HEK293 (cell line): Measurements from ENCODE around the gene NPEPL1.

Experiments
- CTCF ChIA-PET: fragments of 350-600 bp; formaldehyde crosslinking; extraction: SDS; loops from one replicate; lab custom pipeline; 2021; ENCODE audit warnings: antibody characterized with exemption; lab: Yijun Ruan, JAX
- POLR2A ChIA-PET: fragments of 300-600 bp; formaldehyde crosslinking; extraction: SDS; loops from one replicate; lab custom pipeline; 2020; ENCODE audit warnings: antibody characterized with exemption, inconsistent platforms; lab: Yijun Ruan, JAX
- H3K27ac ChIP-seq: fragments of 200-500 bp; sonication (Bioruptor generic); 2 replicates; pipeline ENCODE4 v1.5.1; 2014; ENCODE audit warnings: low read depth, low read length, control low read depth, inconsistent platforms; ENCODE audit errors: extremely low read depth
- H3K36me3 ChIP-seq, 2 experiments: fragments of 200-500 bp in 1 of 2; sonication (Bioruptor generic) in 1 of 2; 1 replicate in 1 of 2; 2 replicates in 1 of 2; pipeline ENCODE4 v1.5.1; 2014 to 2017; ENCODE audit warnings: inconsistent platforms in 2 of 2, low read length in 2 of 2; ENCODE audit not compliant: control insufficient read depth in 2 of 2, insufficient read depth in 1 of 2
- H3K4me1 ChIP-seq: fragments of 200-500 bp; sonication (Bioruptor generic); 2 replicates; pipeline ENCODE4 v1.5.1; 2014; ENCODE audit warnings: mild to moderate bottlenecking, low read length, inconsistent platforms; ENCODE audit not compliant: control insufficient read depth, insufficient read depth
- H3K4me3 ChIP-seq: 2 replicates; pipeline ENCODE4 v1.5.1; 2011; ENCODE audit warnings: low read depth, mild to moderate bottlenecking, control low read depth, low read length, moderate library complexity
- H3K9me3 ChIP-seq: fragments of 200-500 bp; sonication (Bioruptor generic); 2 replicates; pipeline ENCODE4 v1.5.1; 2014; ENCODE audit warnings: low read depth, low read length, inconsistent platforms; ENCODE audit not compliant: control insufficient read depth, insufficient read depth
- OSR2 ChIP-seq: fragments of 450-650 bp; formaldehyde crosslinking; IDR thresholded peaks from 2 replicates; pipeline ENCODE4 v1.5.1; 2016; ENCODE audit warnings: missing biosample characterization, missing genetic modification characterization
- PATZ1 ChIP-seq: fragments of 450-650 bp; formaldehyde crosslinking; IDR thresholded peaks from 2 replicates; pipeline ENCODE4 v1.5.1; 2016; ENCODE audit warnings: missing biosample characterization, missing genetic modification characterization
- PRDM1 ChIP-seq: fragments of 450-650 bp; formaldehyde crosslinking; IDR thresholded peaks from 2 replicates; pipeline ENCODE4; 2016; ENCODE audit warnings: missing biosample characterization, missing genetic modification characterization
- REPIN1 ChIP-seq: fragments of 450-650 bp; formaldehyde crosslinking; IDR thresholded peaks from 2 replicates; pipeline ENCODE4 v1.5.1; 2017; ENCODE audit warnings: missing biosample characterization, missing genetic modification characterization, low read depth
- SETDB1 ChIP-seq: IDR thresholded peaks from one replicate; pipeline ENCODE4 v1.6.1; 2017; ENCODE audit warnings: mild to moderate bottlenecking, low read length, moderate library complexity, mixed read lengths; ENCODE audit not compliant: insufficient read length
- ZFP37 ChIP-seq: fragments of 450-650 bp; formaldehyde crosslinking; IDR thresholded peaks from 2 replicates; pipeline ENCODE4 v1.5.1; 2016; ENCODE audit warnings: missing biosample characterization, missing genetic modification characterization
- ZNF211 ChIP-seq: fragments of 450-650 bp; formaldehyde crosslinking; IDR thresholded peaks from 2 replicates; pipeline ENCODE4 v1.5.1; 2016; ENCODE audit warnings: low read depth, missing biosample characterization, missing genetic modification characterization
- ZNF221 ChIP-seq: fragments of 450-650 bp; formaldehyde crosslinking; IDR thresholded peaks from 2 replicates; pipeline ENCODE4 v1.5.1; 2017; ENCODE audit warnings: missing biosample characterization, missing genetic modification characterization, borderline replicate concordance
- ZNF335 ChIP-seq: fragments of 450-650 bp; formaldehyde crosslinking; conservative IDR thresholded peaks from 2 replicates; pipeline ENCODE4 v1.5.1; 2016; ENCODE audit warnings: missing biosample characterization, missing genetic modification characterization
- ZNF433 ChIP-seq: fragments of 450-650 bp; formaldehyde crosslinking; IDR thresholded peaks from 2 replicates; pipeline ENCODE4 v1.5.1; 2016; ENCODE audit warnings: missing biosample characterization, missing genetic modification characterization, low read depth
- ZNF473 ChIP-seq: fragments of 450-650 bp; formaldehyde crosslinking; IDR thresholded peaks from 2 replicates; pipeline ENCODE4 v1.5.1; 2017; ENCODE audit warnings: missing biosample characterization, missing genetic modification characterization
- ZNF518A ChIP-seq: fragments of 450-650 bp; formaldehyde crosslinking; conservative IDR thresholded peaks from 2 replicates; pipeline ENCODE4 v1.5.1; 2016; ENCODE audit warnings: low read depth, missing biosample characterization, missing genetic modification characterization
- ZNF529 ChIP-seq: fragments of 450-650 bp; formaldehyde crosslinking; IDR thresholded peaks from 2 replicates; pipeline ENCODE4 v1.5.1; 2017; ENCODE audit warnings: missing genetic modification characterization, missing biosample characterization; ENCODE audit not compliant: insufficient replicate concordance
- ZNF645 ChIP-seq: fragments of 450-650 bp; formaldehyde crosslinking; IDR thresholded peaks from 2 replicates; pipeline ENCODE4; 2016; ENCODE audit warnings: missing biosample characterization, missing genetic modification characterization
- ZNF660 ChIP-seq: fragments of 450-650 bp; IDR thresholded peaks from 2 replicates; pipeline ENCODE4 v1.5.1; 2018; ENCODE audit warnings: missing biosample characterization, mild to moderate bottlenecking, missing genetic modification characterization
- ZNF677 ChIP-seq: fragments of 450-650 bp; IDR thresholded peaks from 2 replicates; pipeline ENCODE4 v1.5.0; 2018; ENCODE audit warnings: missing biosample characterization, mild to moderate bottlenecking, missing genetic modification characterization, moderate library complexity
- ZSCAN30 ChIP-seq: fragments of 450-650 bp; IDR thresholded peaks from 2 replicates; pipeline ENCODE4 v1.5.1; 2018; ENCODE audit warnings: missing biosample characterization, mild to moderate bottlenecking, missing genetic modification characterization, moderate library complexity
- TF ChIP-seq, protein P1 (sequence below): fragments of 450-650 bp; formaldehyde crosslinking; IDR thresholded peaks from 2 replicates; pipeline ENCODE4 v1.5.0; 2017; ENCODE audit warnings: missing biosample characterization, missing genetic modification characterization, borderline replicate concordance
- TF ChIP-seq, protein P2 (sequence below): fragments of 450-650 bp; formaldehyde crosslinking; IDR thresholded peaks from 2 replicates; pipeline ENCODE4 v1.5.1; 2016; ENCODE audit warnings: missing biosample characterization, missing genetic modification characterization
- TF ChIP-seq, protein P3 (sequence below): fragments of 450-650 bp; formaldehyde crosslinking; IDR thresholded peaks from 2 replicates; pipeline ENCODE4 v1.5.1; 2017; ENCODE audit warnings: missing biosample characterization, mild to moderate bottlenecking, missing genetic modification characterization, moderate library complexity

Gene NPEPL1

DNA sequence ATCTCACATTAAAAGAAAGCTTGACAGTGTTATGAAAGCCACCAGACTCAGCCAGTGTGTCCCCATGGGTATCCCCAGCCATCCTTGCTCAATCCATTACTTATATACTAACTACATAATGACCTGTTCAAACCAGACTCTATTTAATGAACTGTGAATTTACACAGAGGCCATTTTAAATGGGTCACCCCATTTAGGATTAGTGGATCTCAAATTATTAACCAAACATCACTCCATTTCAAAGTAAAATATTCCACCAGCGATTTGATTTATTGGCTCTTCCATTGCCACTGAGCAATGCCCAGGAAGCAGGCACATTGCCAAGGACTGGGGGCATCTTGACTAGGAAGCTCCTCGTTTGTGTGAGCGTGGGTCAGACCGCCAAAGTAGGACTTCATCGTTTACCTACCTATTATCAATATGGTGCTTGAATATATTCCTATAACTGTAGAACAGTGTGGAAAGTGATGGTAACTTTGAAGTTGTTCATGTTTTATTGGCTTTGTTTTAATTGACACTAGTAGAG, 15.5 kb upstream of the NPEPL1 start (continued):
- TF ChIP-seq, protein P1, sequence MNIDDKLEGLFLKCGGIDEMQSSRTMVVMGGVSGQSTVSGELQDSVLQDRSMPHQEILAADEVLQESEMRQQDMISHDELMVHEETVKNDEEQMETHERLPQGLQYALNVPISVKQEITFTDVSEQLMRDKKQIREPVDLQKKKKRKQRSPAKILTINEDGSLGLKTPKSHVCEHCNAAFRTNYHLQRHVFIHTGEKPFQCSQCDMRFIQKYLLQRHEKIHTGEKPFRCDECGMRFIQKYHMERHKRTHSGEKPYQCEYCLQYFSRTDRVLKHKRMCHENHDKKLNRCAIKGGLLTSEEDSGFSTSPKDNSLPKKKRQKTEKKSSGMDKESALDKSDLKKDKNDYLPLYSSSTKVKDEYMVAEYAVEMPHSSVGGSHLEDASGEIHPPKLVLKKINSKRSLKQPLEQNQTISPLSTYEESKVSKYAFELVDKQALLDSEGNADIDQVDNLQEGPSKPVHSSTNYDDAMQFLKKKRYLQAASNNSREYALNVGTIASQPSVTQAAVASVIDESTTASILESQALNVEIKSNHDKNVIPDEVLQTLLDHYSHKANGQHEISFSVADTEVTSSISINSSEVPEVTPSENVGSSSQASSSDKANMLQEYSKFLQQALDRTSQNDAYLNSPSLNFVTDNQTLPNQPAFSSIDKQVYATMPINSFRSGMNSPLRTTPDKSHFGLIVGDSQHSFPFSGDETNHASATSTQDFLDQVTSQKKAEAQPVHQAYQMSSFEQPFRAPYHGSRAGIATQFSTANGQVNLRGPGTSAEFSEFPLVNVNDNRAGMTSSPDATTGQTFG = no peak
- TF ChIP-seq PATZ1 (tag by site-specific recombination) = no peak
- no peak for TF ChIP-seq ZNF473 (tag by site-specific recombination)
- TF ChIP-seq ZNF660 (tag by site-specific recombination) = no peak
- no peak for TF ChIP-seq OSR2 (tag by site-specific recombination)

DNA sequence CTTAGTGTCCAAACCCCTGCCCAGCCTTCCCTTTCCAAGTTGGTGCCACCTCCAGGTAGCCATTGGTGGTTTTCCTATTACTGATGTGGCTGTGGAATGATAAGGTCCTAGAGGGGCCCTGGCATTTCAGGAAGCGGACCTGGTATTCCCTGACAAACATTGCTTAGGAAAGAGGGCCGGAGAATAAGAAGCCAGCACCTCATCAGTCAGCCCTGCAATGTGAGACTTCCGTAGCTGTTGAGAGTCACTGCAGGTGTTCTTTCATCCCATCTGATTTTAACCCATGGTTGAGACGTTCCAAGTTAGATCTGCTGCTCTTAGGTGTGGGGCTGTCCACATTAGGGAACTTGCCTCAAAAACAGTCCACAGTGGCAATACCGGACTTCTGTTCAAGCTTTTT, 14.8 kb upstream of the NPEPL1 start:
- Histone ChIP-seq H3K9me3 (no peaks in the 10 kb centered on the region), H3K27ac (no peak overlapping the region), H3K4me1 (no peaks in the 10 kb centered on the region), H3K36me3 (peaks cover 6 to 77% of the 10 kb centered on the region in 2 experiments), H3K4me3 (no peak overlapping the region)
- TF ChIP-seq, protein P2, sequence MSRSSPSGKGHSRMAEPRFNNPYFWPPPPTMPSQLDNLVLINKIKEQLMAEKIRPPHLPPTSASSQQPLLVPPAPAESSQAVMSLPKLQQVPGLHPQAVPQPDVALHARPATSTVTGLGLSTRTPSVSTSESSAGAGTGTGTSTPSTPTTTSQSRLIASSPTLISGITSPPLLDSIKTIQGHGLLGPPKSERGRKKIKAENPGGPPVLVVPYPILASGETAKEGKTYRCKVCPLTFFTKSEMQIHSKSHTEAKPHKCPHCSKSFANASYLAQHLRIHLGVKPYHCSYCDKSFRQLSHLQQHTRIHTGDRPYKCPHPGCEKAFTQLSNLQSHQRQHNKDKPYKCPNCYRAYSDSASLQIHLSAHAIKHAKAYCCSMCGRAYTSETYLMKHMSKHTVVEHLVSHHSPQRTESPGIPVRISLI = no peak
- TF ChIP-seq ZNF518A (tag by site-specific recombination) (no peak), ZNF221 (tag by site-specific recombination) (no peak), ZNF645 (tag by site-specific recombination) (no peak), ZNF677 (tag by site-specific recombination) (no peak)
- CTCF ChIA-PET = no interaction called here
- POLR2A ChIA-PET = no interaction called here

DNA sequence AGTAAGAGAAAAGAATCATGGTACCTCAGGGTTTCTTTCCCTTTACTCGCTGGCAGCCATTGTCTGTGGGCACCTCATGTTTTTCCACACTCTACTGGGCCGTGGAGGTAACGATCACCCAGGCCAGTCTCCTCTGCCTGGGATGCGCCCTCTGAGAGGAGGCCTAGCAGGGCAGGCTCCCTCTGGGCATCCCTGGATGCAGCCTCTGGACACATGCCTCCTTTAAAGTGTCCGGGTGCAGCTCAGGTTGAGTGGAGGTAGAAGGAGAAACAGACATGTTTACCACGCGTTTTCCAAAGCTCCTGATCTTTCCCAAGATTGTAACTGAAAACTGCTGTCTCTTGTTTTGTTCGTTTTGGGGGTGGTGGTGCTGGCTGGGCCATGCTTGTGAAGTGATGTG, 13.8 kb upstream of the NPEPL1 start:
- POLR2A ChIA-PET = no interaction called here
- H3K4me1 ChIP-seq = no peaks in the 10 kb centered on the region
- H3K36me3 ChIP-seq = peaks cover 6 to 67% of the 10 kb centered on the region in 2 experiments
- H3K4me3 ChIP-seq = no peak overlapping the region
- H3K27ac ChIP-seq = no peak overlapping the region
- CTCF ChIA-PET = no interaction called here
- H3K9me3 ChIP-seq = no peaks in the 10 kb centered on the region
- TF ChIP-seq ZNF211 (tag by site-specific recombination) (no peak), ZNF335 (no peak), ZSCAN30 (tag by site-specific recombination) (no peak), ZFP37 (no peak), ZNF529 (tag by site-specific recombination) (no peak), ZNF433 (tag by site-specific recombination) (no peak), SETDB1 (no peak), REPIN1 (tag by site-specific recombination) (no peak), PRDM1 (tag by site-specific recombination) (no peak)
- TF ChIP-seq, protein P3, sequence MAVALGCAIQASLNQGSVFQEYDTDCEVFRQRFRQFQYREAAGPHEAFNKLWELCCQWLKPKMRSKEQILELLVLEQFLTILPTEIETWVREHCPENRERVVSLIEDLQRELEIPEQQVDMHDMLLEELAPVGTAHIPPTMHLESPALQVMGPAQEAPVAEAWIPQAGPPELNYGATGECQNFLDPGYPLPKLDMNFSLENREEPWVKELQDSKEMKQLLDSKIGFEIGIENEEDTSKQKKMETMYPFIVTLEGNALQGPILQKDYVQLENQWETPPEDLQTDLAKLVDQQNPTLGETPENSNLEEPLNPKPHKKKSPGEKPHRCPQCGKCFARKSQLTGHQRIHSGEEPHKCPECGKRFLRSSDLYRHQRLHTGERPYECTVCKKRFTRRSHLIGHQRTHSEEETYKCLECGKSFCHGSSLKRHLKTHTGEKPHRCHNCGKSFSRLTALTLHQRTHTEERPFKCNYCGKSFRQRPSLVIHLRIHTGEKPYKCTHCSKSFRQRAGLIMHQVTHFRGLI = no peak
